Sigmoid colon (tissue), 4 donors: Measurements from ENCODE around the gene FMO3.

ENCODE experiments used
- EP300 ChIP-seq, 4 donors: sonication (generic); formaldehyde crosslinking; IDR thresholded peaks; one replicate each; pipeline ENCODE4 v1.6.1; 2017; ENCODE audit warnings: antibody characterized with exemption in 4 of 4
- POLR2A ChIP-seq, 2 donors: fragments of 450-650 bp; IDR thresholded peaks; one replicate each; pipeline ENCODE4 v1.6.1; 2016; ENCODE audit warnings: antibody characterized with exemption in 2 of 2, mild to moderate bottlenecking in 2 of 2, moderate library complexity in 2 of 2
- POLR2AphosphoS5 ChIP-seq, 4 donors: sonication (generic); formaldehyde crosslinking; IDR thresholded peaks; one replicate each; pipeline ENCODE4 v1.6.1; 2017; ENCODE audit warnings: antibody characterized with exemption in 4 of 4
- TF ChIP-seq, protein P1 (sequence below), 4 experiments: fragments of 450-650 bp in 3 of 4; fragments of 200-600 bp in 1 of 4; IDR thresholded peaks; one replicate each; pipeline ENCODE4 v1.5.1; 2016 to 2019; ENCODE audit warnings: antibody characterized with exemption in 4 of 4, mild to moderate bottlenecking in 3 of 4, moderate library complexity in 2 of 4

DNA sequence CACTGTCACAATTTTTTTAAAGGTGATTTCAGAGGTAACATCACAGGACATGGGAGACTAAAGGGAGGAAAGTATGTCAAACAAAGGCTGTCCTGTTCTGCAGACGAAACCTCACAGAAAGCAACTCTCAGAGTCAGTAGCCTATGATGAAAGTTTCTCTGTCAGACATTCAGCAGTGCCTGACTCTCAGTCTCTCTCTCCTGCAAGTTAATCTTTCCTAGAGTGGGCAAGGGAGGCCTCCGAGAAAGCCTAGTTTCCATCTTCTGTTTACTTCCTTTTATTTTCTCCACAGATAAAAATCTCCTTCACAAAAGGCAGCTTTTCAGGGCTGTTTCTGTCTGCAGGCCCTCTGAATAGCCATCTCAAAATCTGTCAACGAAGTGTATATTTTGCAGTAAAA, 69.5 kb downstream of the FMO3 start:
- TF ChIP-seq, protein P1, sequence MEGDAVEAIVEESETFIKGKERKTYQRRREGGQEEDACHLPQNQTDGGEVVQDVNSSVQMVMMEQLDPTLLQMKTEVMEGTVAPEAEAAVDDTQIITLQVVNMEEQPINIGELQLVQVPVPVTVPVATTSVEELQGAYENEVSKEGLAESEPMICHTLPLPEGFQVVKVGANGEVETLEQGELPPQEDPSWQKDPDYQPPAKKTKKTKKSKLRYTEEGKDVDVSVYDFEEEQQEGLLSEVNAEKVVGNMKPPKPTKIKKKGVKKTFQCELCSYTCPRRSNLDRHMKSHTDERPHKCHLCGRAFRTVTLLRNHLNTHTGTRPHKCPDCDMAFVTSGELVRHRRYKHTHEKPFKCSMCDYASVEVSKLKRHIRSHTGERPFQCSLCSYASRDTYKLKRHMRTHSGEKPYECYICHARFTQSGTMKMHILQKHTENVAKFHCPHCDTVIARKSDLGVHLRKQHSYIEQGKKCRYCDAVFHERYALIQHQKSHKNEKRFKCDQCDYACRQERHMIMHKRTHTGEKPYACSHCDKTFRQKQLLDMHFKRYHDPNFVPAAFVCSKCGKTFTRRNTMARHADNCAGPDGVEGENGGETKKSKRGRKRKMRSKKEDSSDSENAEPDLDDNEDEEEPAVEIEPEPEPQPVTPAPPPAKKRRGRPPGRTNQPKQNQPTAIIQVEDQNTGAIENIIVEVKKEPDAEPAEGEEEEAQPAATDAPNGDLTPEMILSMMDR (IDR thresholded peaks at IDR 0.05), result no peak
- TF ChIP-seq EP300 (IDR thresholded peaks at IDR 0.05) (no peak), POLR2AphosphoS5 (IDR thresholded peaks at IDR 0.05) (no peak), POLR2A (IDR thresholded peaks at IDR 0.05) (no peak)
